ENCODE measurements around the gene TCL1A. TPM values are rescaled to one million over a fixed set of nuclear protein-coding genes. Genes with fewer than 3 reads are reported as not detected.

The TCL1A gene
- total RNA-seq, 1 donor from 2014 or later: not detected

- Histone ChIP-seq H4K20me1 (ENCODE audit: low read depth) (no peaks in the 10 kb centered on the region), H3K9ac (no peak overlapping the region), H3K4me2 (no peak overlapping the region), H3K4me3 (no peak overlapping the region), H3K79me2 (ENCODE audit: low read depth) (no peaks in the 10 kb centered on the region), H3K27me3 (no peaks in the 10 kb centered on the region), H3K27ac (no peak overlapping the region), H2AFZ (replicated peaks) (no peak overlapping the region), H3K36me3 (no peaks in the 10 kb centered on the region), H3K9me3 (ENCODE audit: low read depth) (no peaks in the 10 kb centered on the region), H3K4me1 (peaks cover under 1% of the 10 kb centered on the region), H3F3A (ENCODE audit: low read depth) (no peaks in the 10 kb centered on the region)
- DNase-seq (ENCODE audit: low spot score): no peak
- H3K36me3 Mint-ChIP-seq: no peaks in the 10 kb centered on the region
- H3K27me3 Mint-ChIP-seq (ENCODE audit: insufficient read depth, low read depth): no peaks in the 10 kb centered on the region
- no peak for TF ChIP-seq CTCF (IDR thresholded peaks at IDR 0.05)
- no peak for TF ChIP-seq EZH2 (IDR thresholded peaks at IDR 0.05)
- no peak for TF ChIP-seq EZH2phosphoT487 (IDR thresholded peaks at IDR 0.05)
- H3K4me3 Mint-ChIP-seq: no peak overlapping the region
- no peaks in the 10 kb centered on the region for H3K4me1 Mint-ChIP-seq
- peaks cover 2% of the 10 kb centered on the region for H3K9me3 Mint-ChIP-seq
- H3K27ac Mint-ChIP-seq: no peak overlapping the region
Observed at GRCh38 chr14:95707327-95707726, 6.6 kb downstream of the TCL1A start.

GRCh38 chr14:95705518-95705917 lies 8.4 kb downstream of the TCL1A start:
- no peak overlapping the region for H3K4me2 ChIP-seq
- peaks cover 5% of the 10 kb centered on the region for H3F3A ChIP-seq (ENCODE audit: low read depth)
- no peak for TF ChIP-seq CTCF (IDR thresholded peaks at IDR 0.05)
- TF ChIP-seq EZH2phosphoT487 (IDR thresholded peaks at IDR 0.05): no peak
- no peak for TF ChIP-seq EZH2 (IDR thresholded peaks at IDR 0.05)
- H3K4me3 ChIP-seq: no peak overlapping the region
- Mint-ChIP-seq H3K36me3 (no peaks in the 10 kb centered on the region), H3K4me3 (no peak overlapping the region), H3K4me1 (peaks cover 5% of the 10 kb centered on the region), H3K9me3 (peaks cover 2% of the 10 kb centered on the region), H3K27me3 (ENCODE audit: insufficient read depth, low read depth) (peaks cover 2% of the 10 kb centered on the region), H3K27ac (no peak overlapping the region)
- no peaks in the 10 kb centered on the region for H3K79me2 ChIP-seq (ENCODE audit: low read depth)
- no peak overlapping the region for H2AFZ ChIP-seq (replicated peaks)
- no peaks in the 10 kb centered on the region for H4K20me1 ChIP-seq (ENCODE audit: low read depth)
- DNase-seq (ENCODE audit: low spot score): no peak
- no peak overlapping the region for H3K9ac ChIP-seq
- peaks cover 15% of the 10 kb centered on the region for H3K4me1 ChIP-seq
- no peaks in the 10 kb centered on the region for H3K27me3 ChIP-seq
- no peaks in the 10 kb centered on the region for H3K36me3 ChIP-seq
- no peaks in the 10 kb centered on the region for H3K9me3 ChIP-seq (ENCODE audit: low read depth)
- no peak overlapping the region for H3K27ac ChIP-seq

- TF ChIP-seq EZH2phosphoT487 (IDR thresholded peaks at IDR 0.05) (no peak), EZH2 (IDR thresholded peaks at IDR 0.05) (no peak), CTCF (IDR thresholded peaks at IDR 0.05) (no peak)
- no peak overlapping the region for H3K27ac ChIP-seq
- H4K20me1 ChIP-seq (ENCODE audit: low read depth): no peaks in the 10 kb centered on the region
- peaks cover 2% of the 10 kb centered on the region for H3K27me3 Mint-ChIP-seq (ENCODE audit: insufficient read depth, low read depth)
- H3K27ac Mint-ChIP-seq: no peak overlapping the region
- no peak overlapping the region for H3K4me3 Mint-ChIP-seq
- no peak overlapping the region for H3K4me3 ChIP-seq
- no peaks in the 10 kb centered on the region for H3K9me3 ChIP-seq (ENCODE audit: low read depth)
- no peaks in the 10 kb centered on the region for H3K27me3 ChIP-seq
- no peak overlapping the region for H3K4me2 ChIP-seq
- no peak overlapping the region for H2AFZ ChIP-seq (replicated peaks)
- no peaks in the 10 kb centered on the region for H3K36me3 Mint-ChIP-seq
- H3K79me2 ChIP-seq (ENCODE audit: low read depth): no peaks in the 10 kb centered on the region
- H3K4me1 Mint-ChIP-seq: peaks cover 5% of the 10 kb centered on the region
- H3K9ac ChIP-seq: no peak overlapping the region
- H3K36me3 ChIP-seq: no peaks in the 10 kb centered on the region
- peaks cover 2% of the 10 kb centered on the region for H3K9me3 Mint-ChIP-seq
- no peak for DNase-seq (ENCODE audit: low spot score)
- H3K4me1 ChIP-seq: peaks cover 28% of the 10 kb centered on the region
- peaks cover 11% of the 10 kb centered on the region for H3F3A ChIP-seq (ENCODE audit: low read depth)
Observed at GRCh38 chr14:95703805-95704204, 10.1 kb downstream of the TCL1A start.

All from neural progenitor cell (in vitro differentiated cells).